HS-27A (cell line): ENCODE data around the gene SCARF1.

Experiments
- DNase-seq: peaks from one replicate; pipeline ENCODE4 v3.0.0-alpha.2; 2012; ENCODE audit warnings: low read depth, missing footprints

SCARF1 gene

DNA sequence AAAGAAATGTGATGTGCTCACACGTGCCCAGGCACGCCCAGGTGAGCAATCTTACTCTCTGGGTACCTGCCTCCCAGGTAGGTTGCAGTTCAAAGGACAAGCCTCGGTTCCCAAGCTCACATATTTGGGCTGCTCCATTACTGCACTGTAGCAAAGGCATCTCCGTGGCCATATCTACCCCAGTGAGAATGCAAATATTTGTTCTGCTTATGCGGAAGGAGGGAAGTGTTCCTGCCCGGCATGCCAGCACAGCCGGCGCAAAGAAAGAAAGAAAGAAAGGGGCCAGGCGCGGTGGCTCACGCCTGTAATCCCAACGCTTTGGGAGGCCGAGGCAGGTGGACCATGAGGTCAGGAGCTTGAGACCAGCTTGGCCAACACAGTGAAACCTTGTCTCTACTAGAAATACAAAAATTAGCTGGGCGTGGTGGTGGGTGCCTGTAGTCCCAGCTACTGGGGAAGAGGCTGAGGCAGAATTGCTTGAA, 47.6 kb downstream of the SCARF1 start:
- no peak for DNase-seq

DNA sequence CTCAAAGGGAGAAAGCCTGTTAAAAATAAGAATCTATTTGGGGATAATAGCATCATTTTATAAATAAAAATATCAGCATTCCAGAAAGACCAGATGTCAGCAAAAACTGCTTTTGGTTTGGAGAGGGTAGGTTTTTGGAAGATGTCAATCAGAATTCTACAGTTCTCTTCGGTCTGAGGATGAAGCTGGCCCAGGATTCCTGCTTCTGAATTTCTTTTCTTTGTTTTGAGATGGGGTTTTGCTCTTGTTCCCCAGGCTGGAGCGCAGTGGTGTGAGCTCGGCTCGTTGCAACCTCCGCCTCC, 52.0 kb downstream of the SCARF1 start:
- DNase-seq, result no peak

DNA sequence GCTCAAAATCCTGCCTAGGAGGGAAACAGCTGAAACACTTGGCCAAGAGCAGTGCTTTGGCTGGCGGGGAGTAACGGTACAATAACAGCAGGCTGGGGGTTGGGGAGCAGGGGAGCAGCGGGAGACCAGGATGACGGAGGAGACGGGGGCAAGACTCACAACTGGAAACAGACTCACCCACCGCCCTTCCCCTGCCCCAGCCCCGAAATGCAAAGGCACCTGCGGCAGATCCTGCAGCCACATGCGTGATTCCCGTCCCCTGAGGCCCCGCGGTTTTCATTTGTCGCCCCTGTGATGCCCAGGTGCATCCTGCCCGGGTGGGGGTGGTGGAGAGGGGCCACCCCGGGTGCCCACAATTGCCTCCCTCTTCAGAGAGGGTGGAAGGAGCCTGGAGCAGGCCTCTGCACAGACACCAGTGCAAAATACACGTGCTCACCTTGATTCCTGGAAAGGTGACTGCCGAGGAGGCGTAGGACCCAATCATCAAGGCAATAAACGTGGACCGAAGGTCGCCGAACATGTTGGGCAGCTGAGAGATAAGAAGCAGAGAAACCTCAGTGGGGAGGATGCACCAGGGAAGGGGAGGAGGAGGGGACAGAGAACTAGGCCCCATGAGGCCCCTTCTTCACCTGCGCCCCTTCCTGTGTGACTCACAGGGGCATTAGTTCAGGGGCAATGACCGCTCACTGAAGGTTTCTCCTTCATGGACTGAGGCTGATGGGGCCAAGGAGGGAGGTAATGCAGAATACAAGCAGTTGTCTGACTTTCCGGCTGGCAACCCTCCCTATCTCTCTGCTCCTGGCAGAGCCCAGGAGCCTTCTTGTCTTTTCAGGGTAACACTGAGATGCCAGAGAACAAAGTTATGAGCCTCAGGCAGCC, 52.5 kb downstream of the SCARF1 start:
- no peak for DNase-seq

DNA sequence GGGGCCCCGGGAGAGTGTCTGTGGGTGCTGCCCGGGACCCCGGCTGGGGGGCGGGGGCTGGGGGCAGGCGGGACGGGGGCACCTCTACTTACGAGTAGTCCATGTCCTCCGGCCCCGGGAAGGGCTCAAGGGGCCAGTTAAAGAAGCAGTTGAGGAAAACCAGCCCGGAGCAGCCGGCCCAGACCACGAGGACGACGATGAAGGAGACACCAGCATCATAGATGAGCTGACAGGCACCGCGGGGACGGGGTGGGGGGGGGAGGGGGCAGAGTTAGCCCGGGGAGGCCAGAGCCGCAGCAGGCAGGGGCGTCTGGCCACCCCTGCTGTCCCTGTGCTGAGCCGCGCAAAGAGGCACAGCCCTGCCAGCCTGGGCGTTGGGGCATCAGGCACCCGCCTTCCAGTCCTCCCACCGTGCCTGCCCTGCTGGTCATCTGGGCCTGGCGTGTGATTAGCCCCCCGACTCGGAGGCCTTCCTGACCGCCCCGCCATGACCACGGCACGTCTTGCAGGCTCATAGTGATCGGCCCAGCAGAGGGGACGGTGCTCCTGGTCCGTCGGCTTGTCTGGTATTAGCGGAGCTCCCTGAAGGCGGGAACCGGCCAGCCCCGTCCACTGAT, 54.0 kb downstream of the SCARF1 start:
- no peak for DNase-seq

DNA sequence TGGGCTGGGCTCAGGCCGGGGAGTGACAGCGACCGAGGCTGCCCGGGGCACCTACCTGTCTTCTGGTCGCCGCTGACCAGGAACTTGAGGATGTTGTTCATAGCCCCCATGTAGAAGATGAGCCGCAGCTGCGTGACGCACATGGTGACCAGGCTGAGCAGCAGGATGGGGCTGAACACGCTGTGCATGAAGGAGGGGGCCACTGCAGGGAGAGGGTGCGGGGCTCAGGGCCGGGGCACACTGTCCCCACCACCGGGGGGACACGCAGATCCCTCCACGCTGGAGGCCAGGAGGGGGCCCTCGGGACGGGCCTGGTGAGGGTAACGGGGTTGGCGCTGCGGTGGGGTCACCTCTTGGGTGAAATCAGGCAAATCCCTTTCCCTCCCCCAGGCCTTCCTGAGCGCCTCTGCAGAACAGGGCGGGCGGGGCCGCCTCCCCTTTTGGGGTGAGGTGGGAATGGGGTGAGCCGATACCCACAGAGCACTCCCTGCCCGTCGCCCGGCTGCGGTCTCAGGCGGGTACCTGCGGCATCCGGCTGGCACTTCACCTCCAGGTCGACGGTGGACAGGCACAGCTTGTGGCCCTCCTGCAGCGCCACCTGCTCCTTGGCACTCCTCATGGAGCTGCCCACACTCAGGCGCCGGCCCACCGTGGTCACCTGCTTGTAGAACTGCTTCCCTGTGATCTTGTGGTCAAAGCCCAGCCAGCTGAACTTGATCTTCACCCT, 54.6 kb downstream of the SCARF1 start:
- DNase-seq, result no peak

DNA sequence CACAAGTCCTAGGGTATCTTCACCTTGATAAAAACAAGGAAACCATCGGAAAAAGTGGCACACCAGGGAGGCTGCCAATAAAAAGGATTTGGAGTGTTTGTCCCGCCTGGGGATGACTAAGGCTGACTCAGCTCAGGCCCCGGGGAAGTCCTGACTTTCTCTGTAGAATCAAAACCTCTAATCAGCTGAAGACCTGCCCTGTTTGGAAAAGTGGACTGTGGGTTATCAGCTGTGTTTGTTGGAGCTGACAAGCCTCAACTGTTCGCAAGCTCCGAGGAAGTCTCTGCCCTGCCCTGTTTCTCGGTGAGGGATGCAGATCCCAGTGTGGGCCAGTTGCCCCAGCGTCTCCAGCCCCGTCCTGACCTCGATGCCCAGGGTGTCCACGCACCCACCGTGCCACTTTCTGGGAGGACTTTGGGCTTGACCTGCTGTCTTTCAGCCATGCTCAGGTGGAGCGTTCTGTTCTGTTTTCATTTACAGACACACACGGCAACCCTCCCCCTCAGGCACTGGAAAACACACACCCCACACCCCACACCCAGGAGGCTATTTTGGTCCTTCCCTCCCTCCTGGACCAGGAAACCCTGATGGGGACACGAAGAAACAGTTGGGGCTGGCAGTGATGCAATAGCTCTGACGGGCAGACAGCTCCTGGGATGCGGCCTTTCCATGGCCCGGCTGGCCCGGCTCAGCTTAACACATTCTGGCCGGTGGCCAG, 55.3 kb downstream of the SCARF1 start:
- peak; percentile 41 for DNase-seq

DNA sequence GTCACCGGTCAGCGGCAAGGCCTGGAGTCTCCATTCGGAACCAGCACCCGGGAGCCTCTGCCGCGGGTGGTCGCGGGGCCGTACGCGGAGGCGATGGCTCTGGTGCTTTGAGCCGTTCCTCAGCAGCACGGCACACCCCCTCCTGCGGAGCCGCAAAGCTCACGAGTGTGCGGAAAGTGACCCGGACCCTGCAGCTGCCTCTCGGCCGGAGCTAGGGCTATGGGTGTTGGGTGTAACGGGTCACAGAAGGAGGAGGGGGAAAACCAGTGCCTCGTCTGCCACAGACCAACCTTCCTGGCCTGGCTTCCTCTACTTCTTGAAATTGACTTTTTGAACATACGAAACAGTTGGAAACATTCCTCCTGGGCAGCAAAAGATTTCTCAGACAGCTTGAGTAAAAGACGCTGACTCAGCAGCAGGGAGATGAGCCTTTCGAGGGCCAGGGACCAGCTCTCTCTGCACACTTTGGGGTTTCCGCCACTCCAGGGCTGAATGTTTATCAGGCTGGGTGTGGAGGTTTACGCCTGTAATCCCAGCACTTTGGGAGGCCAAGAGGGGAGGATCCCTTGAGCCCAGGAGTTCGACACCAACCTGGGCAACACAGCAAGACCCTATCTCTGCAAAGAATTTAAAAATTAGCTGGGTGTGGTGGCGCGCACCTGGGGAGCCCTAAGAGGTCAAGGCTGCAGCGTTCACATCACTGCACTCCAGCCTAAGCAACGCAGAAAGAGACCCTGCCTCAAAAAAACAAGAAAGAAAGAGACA, 56.5 kb downstream of the SCARF1 start:
- DNase-seq, result no peak

DNA sequence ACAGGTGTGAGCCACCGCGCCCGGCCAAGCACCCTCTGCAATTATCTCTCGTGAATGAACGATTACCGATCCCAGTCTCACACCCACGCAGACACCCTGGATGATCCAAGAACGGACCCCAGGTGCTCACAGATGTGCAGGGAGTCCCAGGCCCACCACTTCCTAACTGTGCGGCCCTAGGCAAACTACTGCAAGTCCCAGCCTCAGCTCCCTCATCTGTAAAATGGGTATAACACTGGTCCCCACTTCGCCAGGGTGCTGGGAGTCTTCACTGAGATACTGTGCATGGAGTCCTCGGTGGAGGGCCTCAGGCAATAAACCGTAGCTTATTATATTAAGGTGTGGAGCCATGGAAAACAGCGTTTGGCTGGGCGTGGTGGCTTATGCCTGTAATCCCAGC, 61.4 kb downstream of the SCARF1 start:
- no peak for DNase-seq
